GM18861 (cell line): ENCODE data around the gene CIBAR2.

Source experiments
- ATAC-seq: cut with Tn5 transposase; IDR thresholded peaks from one replicate; pipeline ENCODE4 v1.9.1; 2021; ENCODE audit not compliant: unreplicated experiment

The CIBAR2 gene

GRCh38 chr16:85144026-85144915 is 32.0 kb upstream of the CIBAR2 start:
- ATAC-seq = no peak

GRCh38 chr16:85142771-85143211 is 30.5 kb upstream of the CIBAR2 start:
- no peak for ATAC-seq

- no peak for ATAC-seq
Observed at GRCh38 chr16:85142129-85142513, 29.8 kb upstream of the CIBAR2 start.

DNA sequence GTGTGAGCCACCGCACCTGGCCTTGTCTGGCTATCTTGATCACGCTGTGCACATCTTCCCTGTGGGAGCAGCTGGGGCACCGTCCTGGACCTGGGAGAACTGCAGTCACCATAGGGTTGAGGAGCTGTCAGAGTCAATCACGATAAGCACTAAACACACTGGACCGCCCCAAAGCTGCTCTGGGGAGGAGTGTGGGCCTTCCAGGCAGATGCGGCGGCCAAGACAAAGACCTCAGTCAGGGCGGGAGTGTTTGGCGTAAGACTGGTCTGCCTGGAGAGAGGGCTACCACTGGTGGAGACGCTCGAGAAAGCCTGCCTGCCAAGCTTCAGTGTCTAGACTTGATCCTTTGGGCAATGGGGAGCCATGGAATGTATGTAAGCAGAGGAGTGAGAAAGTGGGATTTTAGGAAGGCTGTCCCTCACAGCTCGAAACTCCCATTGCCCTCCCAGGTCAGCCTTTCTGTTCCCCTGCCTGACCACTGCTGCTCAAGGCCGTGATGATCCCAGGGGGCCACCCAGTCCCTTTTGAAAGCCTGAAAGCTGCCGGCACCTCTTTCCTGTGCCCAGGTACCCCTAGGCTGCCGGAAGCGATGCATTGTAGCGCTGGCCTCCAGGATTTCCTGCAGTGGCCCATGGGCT is 29.3 kb upstream of the CIBAR2 start:
- ATAC-seq = no peak

GRCh38 chr16:85140455-85141012 is 28.3 kb upstream of the CIBAR2 start:
- no peak for ATAC-seq

- ATAC-seq = no peak
Observed at GRCh38 chr16:85139881-85140339, 27.6 kb upstream of the CIBAR2 start.

- ATAC-seq = no peak
Observed at GRCh38 chr16:85138825-85139627, 26.8 kb upstream of the CIBAR2 start.

- no peak for ATAC-seq
Observed at GRCh38 chr16:85138073-85138824, 26.0 kb upstream of the CIBAR2 start.

GRCh38 chr16:85137323-85138072 is 25.2 kb upstream of the CIBAR2 start:
- ATAC-seq = no peak

GRCh38 chr16:85136702-85137322 is 24.5 kb upstream of the CIBAR2 start:
- no peak for ATAC-seq

DNA sequence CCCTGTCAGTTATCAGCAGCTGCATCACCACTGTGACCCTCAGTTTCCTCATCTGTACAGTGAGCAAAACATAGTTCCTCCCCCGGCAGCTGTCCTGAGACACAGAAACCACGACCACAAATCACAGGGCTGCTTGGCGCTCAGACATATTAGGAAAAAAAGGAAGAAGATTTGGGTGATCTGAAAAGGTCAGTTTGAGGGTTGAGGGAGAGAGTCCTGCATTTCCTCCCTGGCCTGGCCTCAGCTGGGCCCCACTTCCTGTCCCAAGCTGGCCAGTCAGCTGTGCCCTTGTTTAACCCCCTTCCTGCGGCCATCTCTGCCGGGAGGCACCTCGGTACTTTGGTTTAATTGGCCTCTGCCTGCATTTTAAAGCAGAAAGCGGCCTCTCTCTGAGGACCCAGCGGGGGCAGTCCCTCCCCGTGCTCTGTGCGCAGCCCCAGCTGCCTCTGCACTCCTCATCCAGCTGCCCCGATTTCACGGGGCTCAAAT is 24.0 kb upstream of the CIBAR2 start:
- ATAC-seq = no peak

DNA sequence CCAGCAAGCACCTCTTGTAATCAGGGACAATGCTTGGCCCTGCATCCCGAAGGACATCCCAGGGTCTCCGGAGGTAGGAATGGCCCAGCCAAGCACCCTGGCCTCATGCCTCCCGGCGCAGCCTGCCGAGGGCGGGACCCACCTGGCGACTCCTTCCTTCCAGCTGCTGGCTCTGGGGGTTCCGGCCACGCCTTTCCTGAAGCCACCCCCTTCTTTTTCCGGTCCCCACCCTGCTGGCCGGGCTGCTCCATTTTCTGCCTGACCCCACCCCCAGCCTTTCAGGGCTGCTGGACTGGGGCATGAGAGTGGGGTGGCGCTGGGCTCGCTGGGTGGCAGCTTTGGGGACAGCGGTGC is 22.5 kb upstream of the CIBAR2 start:
- ATAC-seq = no peak

GRCh38 chr16:85134076-85134788 is 22.0 kb upstream of the CIBAR2 start:
- no peak for ATAC-seq

GRCh38 chr16:85133290-85133599 is 21.0 kb upstream of the CIBAR2 start:
- no peak for ATAC-seq

DNA sequence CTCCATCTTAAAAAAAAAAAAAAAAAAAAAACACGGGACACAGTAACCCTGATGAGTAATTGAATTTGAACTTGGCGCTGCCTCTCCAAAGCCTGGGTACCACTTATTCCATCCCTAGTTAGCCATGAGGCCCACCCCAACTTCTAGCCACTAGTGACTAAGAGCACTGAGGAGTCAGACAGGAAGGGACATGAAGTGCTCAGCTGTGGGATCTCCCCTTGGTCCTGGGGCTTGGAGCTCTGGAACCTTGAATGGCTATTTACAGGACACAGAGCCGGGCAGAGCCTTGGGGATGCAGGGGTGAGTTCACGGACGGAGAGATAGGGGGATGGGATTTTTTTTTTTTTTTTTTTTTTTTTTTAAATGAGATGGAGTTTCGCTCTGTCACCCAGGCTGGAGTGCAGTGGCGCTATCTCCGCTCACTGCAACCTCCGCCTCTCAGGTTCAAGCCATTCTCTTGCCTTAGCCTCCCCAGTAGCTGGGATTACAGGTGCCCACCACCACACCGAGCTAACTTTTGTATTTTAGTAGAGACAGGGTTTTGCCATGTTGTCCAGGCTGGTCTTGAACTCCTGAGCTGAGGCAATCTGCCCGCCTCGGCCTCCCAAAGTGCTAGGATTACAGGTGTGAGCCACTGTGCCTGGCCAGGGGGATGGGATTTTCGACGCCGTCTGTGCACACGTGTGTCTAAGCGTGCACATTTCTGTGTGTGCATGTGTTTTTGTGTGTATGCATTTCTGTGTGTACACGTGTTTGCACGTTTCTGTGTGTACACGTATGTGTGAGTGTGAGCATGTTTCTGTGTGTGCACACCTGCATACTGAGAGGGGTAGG is 20.4 kb upstream of the CIBAR2 start:
- ATAC-seq = no peak

- ATAC-seq = no peak
Observed at GRCh38 chr16:85130705-85131028, 18.4 kb upstream of the CIBAR2 start.

- no peak for ATAC-seq
Observed at GRCh38 chr16:85129876-85130704, 17.8 kb upstream of the CIBAR2 start.
